Left lung (tissue), 10 donors: Measurements from ENCODE around the gene SERP2. TPM values are rescaled to one million over a fixed set of nuclear protein-coding genes. Genes with fewer than 3 reads are reported as not detected.
A peak's percentile ranks its signal among the peaks of the same experiment; 100 is the strongest.

Experiments
- ATAC-seq: fragments of 200-7000 bp; cut with Tn5 transposase; one replicate; pipeline ENCODE4 v1.9.1; 2020; ENCODE audit warnings: moderate library complexity
- DNase-seq, 4 donors: peaks; one replicate each; pipeline ENCODE4 v3.0.0-alpha.2; 2013 to 2020
- H3K27ac ChIP-seq, 2 donors: fragments of 200-600 bp; sonication (generic) in 1 of 2; one replicate each; pipeline versions ENCODE4 v1.5.0 to v1.8.0; 2020 to 2021
- H3K27me3 ChIP-seq, 2 donors: fragments of 200-600 bp; sonication (generic) in 1 of 2; one replicate each; pipeline versions ENCODE4 v1.5.0 to v1.8.0; 2020 to 2021
- H3K36me3 ChIP-seq, 2 donors: fragments of 200-600 bp; sonication (generic) in 1 of 2; one replicate each; pipeline versions ENCODE4 v1.5.0 to v1.8.0; 2020 to 2021
- H3K4me1 ChIP-seq, 2 donors: fragments of 200-600 bp; one replicate each; pipeline ENCODE4 v1.8.0; 2021
- H3K4me3 ChIP-seq, 2 donors: fragments of 200-600 bp; sonication (generic) in 1 of 2; one replicate each; pipeline versions ENCODE4 v1.5.0 to v1.8.0; 2020 to 2021; ENCODE audit warnings: mild to moderate bottlenecking in 1 of 2
- H3K9me3 ChIP-seq, 2 donors: fragments of 200-600 bp; sonication (generic) in 1 of 2; one replicate each; pipeline versions ENCODE4 v1.5.0 to v1.8.0; 2020 to 2021
- intact Hi-C, 2 donors: fragments of 100-400 bp; cut with DNase I; formaldehyde crosslinking; loops; one replicate each; pipeline versions ENCODE4 v1.11.2 to v1.14.2; 2022
- polyA plus RNA-seq, 6 donors: library from polyadenylated mRNA; unstranded; fragments of 120-200 nt; gene quantifications; one replicate each; pipeline ENCODE4 v1.2.1, GENCODE V29; 2013; ENCODE audit not compliant: insufficient read length in 6 of 6
- total RNA-seq, 2 donors: library from RNA; stranded (reverse); fragmentation: NEBNext Ultra II Directional; extraction: Animal tissue kit (Norgen Biotek cat#: 25700); gene quantifications; one replicate each; pipeline ENCODE4 v1.2.1, GENCODE V29; 2021
- TF ChIP-seq, protein P1 (sequence below), 2 donors: fragments of 200-600 bp; sonication (generic) in 1 of 2; IDR thresholded peaks; one replicate each; pipeline versions ENCODE4 v1.5.0 to v1.8.0; 2021; ENCODE audit warnings: antibody characterized with exemption in 2 of 2
- donor health status: DM: no; HTN: yes; CAD: no.
- donor health status: DM: no; HTN: no; CAD: no.

Gene SERP2
- total and polyA plus RNA-seq, 8 donors, result 1.9 to 9.8 (median 9.1) TPM

DNA sequence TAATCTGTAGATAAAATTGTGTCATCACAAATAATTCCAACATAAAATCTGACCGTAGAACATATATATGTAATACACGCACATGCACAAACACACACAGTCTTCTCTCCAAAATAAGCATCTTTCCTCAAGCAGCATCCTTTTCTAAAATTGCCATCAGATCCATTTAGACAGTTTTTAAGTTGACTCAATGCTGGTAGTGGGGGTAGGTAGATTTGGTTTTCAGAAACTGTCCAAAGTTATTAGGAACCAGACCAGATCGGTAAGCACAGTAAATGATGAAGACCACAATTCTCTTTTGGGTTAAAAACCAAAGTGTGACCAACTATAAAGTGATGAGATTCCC lies 64.6 kb downstream of the SERP2 start:
- H3K4me3 ChIP-seq, result no peak overlapping the region
- no peaks in the 10 kb centered on the region for H3K27me3 ChIP-seq
- no peak overlapping the region for H3K27ac ChIP-seq
- H3K36me3 ChIP-seq, result peaks cover 0 to 16% of the 10 kb centered on the region in 2 donors
- no peak for DNase-seq
- no peaks in the 10 kb centered on the region for H3K9me3 ChIP-seq
- intact Hi-C loops, result no loop called here
- peaks cover 7 to 37% of the 10 kb centered on the region in 2 donors for H3K4me1 ChIP-seq
- no peak for ATAC-seq
- TF ChIP-seq, protein P1, sequence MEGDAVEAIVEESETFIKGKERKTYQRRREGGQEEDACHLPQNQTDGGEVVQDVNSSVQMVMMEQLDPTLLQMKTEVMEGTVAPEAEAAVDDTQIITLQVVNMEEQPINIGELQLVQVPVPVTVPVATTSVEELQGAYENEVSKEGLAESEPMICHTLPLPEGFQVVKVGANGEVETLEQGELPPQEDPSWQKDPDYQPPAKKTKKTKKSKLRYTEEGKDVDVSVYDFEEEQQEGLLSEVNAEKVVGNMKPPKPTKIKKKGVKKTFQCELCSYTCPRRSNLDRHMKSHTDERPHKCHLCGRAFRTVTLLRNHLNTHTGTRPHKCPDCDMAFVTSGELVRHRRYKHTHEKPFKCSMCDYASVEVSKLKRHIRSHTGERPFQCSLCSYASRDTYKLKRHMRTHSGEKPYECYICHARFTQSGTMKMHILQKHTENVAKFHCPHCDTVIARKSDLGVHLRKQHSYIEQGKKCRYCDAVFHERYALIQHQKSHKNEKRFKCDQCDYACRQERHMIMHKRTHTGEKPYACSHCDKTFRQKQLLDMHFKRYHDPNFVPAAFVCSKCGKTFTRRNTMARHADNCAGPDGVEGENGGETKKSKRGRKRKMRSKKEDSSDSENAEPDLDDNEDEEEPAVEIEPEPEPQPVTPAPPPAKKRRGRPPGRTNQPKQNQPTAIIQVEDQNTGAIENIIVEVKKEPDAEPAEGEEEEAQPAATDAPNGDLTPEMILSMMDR (IDR thresholded peaks at IDR 0.05), result no peak

DNA sequence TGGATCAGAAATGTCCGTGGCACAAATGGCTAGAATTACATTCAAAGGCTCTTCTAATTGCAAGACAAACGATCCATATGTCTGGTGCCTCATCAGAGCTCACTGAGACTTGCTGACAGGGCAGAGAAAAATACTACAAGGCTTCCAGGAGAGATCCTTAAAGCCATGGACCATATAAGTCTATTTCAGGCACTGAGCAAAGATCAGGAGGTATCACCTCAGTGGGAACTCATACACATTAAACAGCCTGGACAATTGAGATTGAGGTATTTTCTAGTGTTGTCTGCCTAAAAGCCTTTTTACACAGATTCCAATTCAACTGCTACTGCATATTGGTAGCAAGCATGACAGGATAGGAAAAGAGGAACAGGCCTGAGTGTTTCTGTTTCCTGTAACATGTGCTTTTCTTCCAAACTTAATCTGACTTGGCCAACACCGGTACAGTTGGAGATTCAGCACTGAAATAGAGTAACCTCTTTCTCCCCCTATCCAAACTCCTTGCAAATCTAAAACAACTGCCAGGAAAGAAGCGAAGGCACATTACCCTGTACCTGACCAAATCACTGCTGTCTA lies 65.9 kb downstream of the SERP2 start:
- Histone ChIP-seq H3K4me3 (no peak overlapping the region), H3K27me3 (no peaks in the 10 kb centered on the region), H3K9me3 (no peaks in the 10 kb centered on the region), H3K4me1 (peaks cover 7 to 24% of the 10 kb centered on the region in 2 donors), H3K27ac (no peak overlapping the region), H3K36me3 (peaks cover 0 to 3% of the 10 kb centered on the region in 2 donors)
- TF ChIP-seq, protein P1 (IDR thresholded peaks at IDR 0.05), result no peak
- intact Hi-C loops, result loop anchor here in 1 of 2 donors (10.0 kb wide), 2 partner anchors 395 to 535 kb away; no protein-coding TSS in a partner anchor
- DNase-seq (peak in 2 of 4 donors; percentile 11 to 24), ATAC-seq (no peak)

DNA sequence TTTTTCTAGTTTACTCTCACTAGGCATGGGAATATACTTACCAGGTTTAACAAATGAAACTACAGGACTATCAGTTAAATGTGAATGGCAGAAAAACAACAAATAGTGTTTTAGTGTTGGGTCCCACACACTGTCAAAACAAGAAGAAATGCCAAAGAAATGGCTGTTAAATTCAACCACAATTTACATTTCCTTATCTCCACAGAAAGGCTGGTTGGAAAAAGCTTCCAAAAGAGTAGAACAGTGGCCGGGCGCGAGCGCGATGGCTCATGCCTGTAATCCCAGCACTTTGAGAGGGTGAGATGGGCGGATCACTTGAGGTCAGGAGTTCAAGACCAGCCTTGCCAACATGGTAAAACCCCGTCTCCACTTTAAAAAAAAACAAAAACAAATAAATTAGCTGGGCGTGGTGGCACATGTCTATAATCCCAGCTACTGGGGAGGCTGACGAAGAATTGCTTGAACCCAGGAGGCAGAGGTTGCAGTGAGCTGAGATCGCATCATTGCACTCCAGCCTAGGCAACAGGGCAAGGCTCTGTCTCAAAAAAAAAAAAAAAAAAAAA lies 66.5 kb downstream of the SERP2 start:
- peaks cover 7 to 20% of the 10 kb centered on the region in 2 donors for H3K4me1 ChIP-seq
- no peak for ATAC-seq
- H3K27me3 ChIP-seq, result no peaks in the 10 kb centered on the region
- H3K27ac ChIP-seq, result no peak overlapping the region
- no peak for DNase-seq
- H3K36me3 ChIP-seq, result no peaks in the 10 kb centered on the region
- H3K4me3 ChIP-seq, result no peak overlapping the region
- H3K9me3 ChIP-seq, result no peaks in the 10 kb centered on the region
- TF ChIP-seq, protein P1 (IDR thresholded peaks at IDR 0.05), result no peak
- intact Hi-C loops, result loop anchor here in 1 of 2 donors (10.0 kb wide), 2 partner anchors 395 to 535 kb away; no protein-coding TSS in a partner anchor

Other genes with a start within 250 kb of the SERP2 start
- 100 to 1,000 TPM in 1 of 2 donors, 10 to 100 TPM in 1; 95.4 to 103 TPM for gene TSC22D1, start 202.5 kb downstream of the SERP2 start, total RNA-seq
- gene TSC22D1, start 202.5 kb downstream of the SERP2 start, polyA plus RNA-seq, result 100 to 1,000 TPM; 177 to 192 (median 184) TPM